HG02588 (cell line): ENCODE measurements around the gene AOAH.
"Not testable (repeated sequence)": the region's sequence is repeated elsewhere in the genome, so short reads cannot be mapped to it uniquely, and the experiment has no call there.

ENCODE experiments used
- ATAC-seq: cut with Tn5 transposase; IDR thresholded peaks from one replicate; pipeline ENCODE4 v1.9.1; 2021; ENCODE audit warnings: mild to moderate bottlenecking, moderate library complexity; ENCODE audit not compliant: unreplicated experiment

Gene AOAH

DNA sequence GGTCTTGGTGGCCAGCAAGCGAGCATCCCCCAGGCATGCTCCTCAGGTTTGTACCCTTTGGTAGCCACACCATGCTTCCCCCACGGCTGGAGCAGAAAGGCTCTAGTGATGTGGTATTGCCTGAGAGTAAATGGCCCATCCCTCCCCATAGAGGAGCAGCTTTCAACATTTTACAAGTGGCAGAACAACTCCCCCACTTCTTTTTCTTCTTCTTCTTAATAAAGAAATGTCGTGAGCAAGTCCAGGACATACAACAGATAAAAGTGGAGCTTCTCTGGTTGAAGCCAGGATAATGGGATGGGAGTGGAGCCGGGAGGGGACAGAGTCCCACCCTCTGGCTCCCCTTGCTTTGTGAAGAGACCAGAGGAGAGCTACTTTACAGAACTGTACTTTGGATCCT lies 203.2 kb downstream of the AOAH start:
- no peak for ATAC-seq

- ATAC-seq: no peak
These were observed 208.4 kb downstream of the AOAH start for GRCh38 chr7:36515847-36516246.

DNA sequence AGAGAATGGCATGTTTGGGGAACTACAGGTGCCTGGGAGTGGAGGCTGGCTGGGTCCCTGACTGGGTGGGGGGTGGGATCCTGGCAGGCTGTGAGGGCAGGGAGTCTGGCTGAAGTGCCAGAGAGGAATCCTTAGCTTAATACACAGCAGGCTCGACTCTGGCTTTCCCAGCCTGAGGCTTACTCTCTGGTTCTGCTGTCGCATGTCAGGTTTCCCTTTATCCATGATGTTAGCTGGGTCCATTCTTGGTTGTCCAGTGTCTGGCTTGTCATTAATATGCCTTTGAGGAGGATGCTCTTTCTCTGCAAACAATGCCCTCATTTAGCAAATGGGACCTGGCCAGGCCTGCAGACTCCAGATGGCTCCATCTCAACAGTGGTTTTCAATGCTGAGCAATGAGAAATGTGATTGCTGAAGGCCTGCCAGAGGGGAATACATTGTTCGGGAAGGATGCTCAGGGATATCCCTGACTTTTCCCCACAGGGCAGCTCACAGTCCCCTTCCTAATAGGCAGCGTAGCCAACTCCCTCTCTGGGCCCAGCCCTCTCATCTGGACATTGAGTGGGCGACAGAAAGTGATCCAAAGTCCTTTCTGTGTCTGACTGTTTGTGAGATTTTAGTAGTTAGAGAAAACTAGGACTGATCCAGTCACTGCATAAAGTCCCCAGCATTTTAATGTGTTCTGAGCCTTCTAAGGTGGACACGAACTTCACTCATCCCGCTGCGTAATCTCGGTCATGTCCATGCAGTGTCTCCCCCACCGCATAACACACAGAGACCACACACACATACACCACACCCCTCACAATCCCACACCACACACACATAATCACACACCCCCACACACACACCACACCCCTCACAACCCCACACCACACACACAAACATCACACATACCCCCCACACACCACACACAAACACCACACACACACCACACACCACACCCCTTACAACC lies 209.7 kb downstream of the AOAH start:
- no peak for ATAC-seq

- ATAC-seq: no peak
These were observed 210.9 kb downstream of the AOAH start for GRCh38 chr7:36513393-36513792.

DNA sequence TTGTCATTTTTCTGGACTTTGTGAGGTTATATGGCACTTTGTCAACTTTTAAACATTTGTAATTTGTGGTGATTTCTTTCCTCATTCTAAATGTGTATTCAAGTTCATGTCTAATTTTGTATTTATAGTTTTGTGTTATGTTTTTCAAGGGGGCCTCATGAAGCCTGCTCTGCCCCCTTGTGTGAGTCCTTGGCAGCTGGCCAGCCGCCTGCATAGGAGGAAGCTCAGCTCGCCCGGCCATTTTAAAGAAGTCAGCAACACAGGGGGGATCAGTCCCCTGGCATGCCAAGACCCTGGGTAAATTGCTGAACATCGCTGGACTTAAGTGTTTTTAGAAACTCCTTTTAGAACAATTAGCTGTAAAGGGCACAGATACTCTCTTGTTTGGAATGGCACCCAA lies 211.7 kb downstream of the AOAH start:
- ATAC-seq: no peak

GRCh38 chr7:36509962-36510361 lies 214.3 kb downstream of the AOAH start:
- no peak for ATAC-seq

GRCh38 chr7:36507475-36508440 lies 216.5 kb downstream of the AOAH start:
- no peak for ATAC-seq

GRCh38 chr7:36506820-36507219 lies 217.5 kb downstream of the AOAH start:
- ATAC-seq: no peak

GRCh38 chr7:36506130-36506798 lies 218.0 kb downstream of the AOAH start:
- ATAC-seq: no peak

- ATAC-seq: not testable (repeated sequence)
These were observed 219.7 kb downstream of the AOAH start for GRCh38 chr7:36504617-36505016.

- ATAC-seq: not testable (repeated sequence)
These were observed 220.1 kb downstream of the AOAH start for GRCh38 chr7:36504216-36504615.

GRCh38 chr7:36497775-36498174 lies 226.5 kb downstream of the AOAH start:
- no peak for ATAC-seq

DNA sequence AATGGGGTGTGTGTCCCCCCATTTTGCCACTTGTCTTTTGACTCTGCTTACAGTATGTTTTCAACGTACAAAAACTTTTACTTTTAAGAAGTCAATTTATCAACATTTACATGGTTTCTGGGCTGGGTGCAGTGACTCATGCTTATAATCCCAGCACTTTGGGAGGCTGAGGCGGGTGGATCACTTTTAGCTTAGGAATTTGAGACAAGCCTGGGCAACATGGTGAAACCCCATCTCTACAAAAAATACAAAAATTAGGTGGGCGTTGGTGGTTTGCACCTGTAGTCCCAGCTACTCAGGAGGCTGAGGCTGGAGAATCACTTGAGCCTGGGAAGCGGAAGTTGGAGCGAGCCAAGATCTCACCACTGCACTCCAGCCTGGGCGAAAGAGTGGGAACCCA lies 227.1 kb downstream of the AOAH start:
- ATAC-seq: not testable (repeated sequence)

GRCh38 chr7:36496576-36496975 lies 227.7 kb downstream of the AOAH start:
- ATAC-seq: no peak

- no peak for ATAC-seq
These were observed 233.0 kb downstream of the AOAH start for GRCh38 chr7:36491317-36491716.

GRCh38 chr7:36490419-36490830 lies 233.9 kb downstream of the AOAH start:
- ATAC-seq: no peak

- ATAC-seq: not testable (repeated sequence)
These were observed 235.6 kb downstream of the AOAH start for GRCh38 chr7:36488672-36489071.

DNA sequence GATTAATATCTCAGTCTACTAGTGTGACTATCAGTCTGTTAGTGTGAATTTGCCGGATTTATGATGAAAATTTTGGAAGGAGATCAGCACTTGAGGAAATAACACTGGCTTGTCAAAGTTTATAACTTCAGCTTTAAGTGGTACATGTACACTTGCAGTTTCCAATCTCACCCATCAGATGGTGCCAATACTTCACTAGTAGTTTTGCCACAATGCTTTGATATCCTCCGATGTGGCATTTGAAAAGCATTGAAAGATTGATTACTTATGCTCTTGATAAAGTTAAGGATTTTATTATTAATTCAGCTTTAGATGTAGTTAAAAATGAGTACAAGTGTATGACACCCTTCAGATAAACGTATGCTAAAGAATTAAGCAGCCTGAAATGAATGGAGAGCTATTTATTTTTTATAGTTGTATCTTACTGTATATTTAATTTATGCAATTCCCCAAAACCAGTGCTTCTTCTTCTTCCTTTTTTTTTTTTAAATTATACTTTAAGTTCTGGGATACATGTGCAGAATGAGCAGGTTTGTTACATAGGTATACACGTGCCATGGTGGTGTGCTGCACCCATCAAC lies 236.4 kb downstream of the AOAH start:
- no peak for ATAC-seq

DNA sequence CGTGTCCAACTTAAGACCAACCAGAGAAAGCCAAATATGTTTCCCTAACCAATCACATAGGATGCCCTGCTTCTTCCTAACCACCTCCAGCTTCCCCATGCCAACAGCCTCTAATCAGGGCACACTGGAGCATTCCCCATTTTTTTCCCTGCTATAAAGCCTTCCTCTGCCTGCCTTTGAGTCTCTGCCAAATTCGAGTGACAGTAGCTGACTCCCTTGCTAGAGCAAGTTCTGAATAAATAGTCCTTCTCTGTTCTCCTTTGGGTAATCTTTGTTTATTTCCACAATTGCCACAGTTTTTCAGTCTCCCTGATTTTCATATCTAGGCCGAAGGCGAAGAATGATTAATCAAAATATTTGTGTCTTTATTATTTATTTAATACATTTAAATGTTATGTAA lies 238.0 kb downstream of the AOAH start:
- no peak for ATAC-seq

DNA sequence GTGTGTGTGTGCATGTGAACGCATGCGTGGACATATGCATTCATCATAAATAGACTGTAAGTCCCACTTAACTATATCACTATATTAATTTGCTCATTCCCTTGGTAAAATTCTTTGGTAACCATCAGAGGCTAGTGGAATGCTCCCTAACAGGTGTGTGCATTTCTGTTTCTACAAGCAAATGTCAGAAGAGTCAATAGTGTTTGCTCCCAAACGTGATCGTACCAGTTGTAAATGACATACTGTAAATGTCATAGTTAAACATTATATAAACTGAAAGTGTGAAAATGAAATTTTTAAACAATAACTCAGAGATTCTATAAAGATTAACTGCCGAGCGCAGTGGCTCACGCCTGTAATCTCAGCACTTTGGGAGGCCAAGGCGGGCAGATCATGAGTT lies 240.0 kb downstream of the AOAH start:
- no peak for ATAC-seq

DNA sequence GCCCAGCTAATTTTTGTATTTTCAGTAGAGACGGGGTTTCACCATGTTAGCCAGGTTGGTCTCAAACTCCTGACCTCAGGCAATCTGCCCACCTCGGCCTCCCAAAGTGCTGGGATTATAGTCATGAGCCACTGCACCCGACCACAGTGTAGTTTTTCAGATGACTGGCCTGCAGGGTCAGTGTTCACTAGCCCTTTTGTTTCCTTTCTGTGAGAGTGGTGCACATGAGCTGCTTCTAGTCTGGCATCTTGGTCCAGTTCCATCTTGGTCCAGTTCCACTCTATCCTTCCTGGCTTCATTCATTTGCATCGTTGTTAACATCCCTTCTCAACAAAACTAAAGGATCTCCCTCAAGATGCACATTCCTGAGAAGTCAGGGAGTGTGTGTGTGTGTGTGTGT lies 240.4 kb downstream of the AOAH start:
- ATAC-seq: not testable (repeated sequence)
